CD4-positive, alpha-beta T cell treated with Interleukin-4 for 4 hours (primary cell): ENCODE measurements around the gene PDZD7.
A peak's percentile ranks its signal among the peaks of the same experiment; 100 is the strongest.

Experiments used
- DNase-seq: peaks from one replicate; pipeline ENCODE4 v3.0.0-alpha.2; 2020

PDZD7 gene

DNA sequence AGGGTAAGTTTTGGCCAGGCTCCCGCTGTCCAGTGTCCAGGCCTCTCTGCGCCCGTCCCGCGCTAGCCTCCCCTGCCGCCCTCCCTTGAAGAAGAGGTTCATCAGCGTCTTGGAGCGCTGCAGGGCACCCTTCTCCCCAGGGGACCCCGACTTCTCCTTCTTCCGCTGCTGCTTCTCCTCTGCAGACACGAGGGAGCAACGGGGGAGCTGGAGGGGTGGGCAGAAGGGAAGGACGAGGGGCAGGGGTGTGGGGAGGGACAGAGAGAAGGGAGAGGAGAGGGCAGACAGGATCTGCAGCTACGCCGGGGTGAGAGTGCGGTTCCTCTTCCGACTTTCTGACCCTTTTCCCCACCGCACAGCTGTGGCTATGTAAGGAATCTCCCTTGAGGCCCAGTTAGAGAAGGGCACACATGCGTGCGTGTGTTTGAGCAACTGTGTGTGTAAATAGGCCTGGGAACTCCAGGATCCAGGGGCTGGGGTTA, 12.8 kb downstream of the PDZD7 start:
- no peak for DNase-seq

DNA sequence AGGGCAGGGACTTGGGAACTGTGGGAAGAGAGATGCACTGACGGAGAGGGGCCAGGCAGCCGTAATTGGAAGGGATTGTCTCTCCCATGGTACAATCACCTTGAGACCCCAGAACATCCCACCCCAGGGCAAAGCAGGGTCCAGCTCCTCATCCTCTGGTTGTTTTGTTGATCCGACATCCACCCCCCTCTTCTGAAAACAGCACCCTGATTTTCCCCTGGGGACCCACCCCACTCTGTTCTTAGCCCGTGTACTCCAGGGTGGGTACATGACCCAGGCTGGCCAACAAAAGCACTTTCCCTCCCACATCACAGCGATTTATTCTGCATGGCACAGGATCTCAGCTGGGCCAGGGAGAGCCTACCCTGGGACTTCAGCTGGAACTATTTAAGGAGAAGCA, 14.1 kb downstream of the PDZD7 start:
- no peak for DNase-seq

DNA sequence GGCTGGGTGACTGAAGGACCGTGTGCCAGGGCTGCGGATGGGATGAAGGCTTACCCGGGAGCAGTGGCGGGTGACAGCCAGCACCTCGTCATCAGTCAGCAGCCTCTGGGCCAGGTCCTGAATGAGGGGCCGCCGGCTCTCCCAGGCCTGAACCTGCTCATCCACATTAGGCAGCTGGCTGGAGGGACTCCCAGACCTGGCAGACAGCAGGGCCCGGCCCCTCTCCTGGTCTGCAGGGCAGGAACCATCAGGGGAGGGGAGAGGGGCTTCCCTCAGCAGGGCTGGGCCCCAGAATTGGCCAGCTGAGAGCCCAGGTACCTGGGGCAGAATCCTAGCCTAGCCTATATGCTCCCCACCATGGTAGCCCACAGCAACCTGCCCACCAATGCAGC, 15.4 kb downstream of the PDZD7 start:
- no peak for DNase-seq

DNA sequence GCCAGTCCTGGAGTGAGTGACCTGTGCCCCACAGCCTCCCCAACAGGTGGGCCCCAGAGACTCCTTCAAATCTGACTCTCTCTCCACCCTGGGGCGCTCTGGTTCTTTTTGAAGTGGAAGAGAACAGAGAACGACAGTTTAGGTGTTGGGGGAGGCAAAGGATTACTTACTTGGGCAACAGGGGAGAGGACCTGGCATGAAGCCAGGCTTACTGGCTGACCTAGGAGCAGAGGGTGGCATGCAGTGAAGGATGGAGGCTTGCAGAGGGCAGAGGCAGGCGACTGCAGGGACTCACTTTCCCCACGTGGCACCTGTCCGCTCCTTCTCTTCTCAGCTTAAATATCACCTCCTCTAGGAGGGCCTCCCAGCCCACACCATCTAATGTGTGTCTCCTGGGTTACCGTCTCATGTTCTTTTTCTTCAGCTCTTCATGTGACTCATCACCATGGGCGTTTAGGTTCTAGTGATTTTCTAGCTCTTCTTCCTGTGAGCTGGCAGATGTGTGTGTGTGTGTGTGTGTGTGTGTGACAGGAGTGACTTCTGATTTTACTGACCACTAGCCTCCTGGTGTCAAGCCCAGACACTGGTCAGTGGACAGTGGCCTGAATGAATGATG, 15.9 kb downstream of the PDZD7 start:
- peak; percentile 17 for DNase-seq

DNA sequence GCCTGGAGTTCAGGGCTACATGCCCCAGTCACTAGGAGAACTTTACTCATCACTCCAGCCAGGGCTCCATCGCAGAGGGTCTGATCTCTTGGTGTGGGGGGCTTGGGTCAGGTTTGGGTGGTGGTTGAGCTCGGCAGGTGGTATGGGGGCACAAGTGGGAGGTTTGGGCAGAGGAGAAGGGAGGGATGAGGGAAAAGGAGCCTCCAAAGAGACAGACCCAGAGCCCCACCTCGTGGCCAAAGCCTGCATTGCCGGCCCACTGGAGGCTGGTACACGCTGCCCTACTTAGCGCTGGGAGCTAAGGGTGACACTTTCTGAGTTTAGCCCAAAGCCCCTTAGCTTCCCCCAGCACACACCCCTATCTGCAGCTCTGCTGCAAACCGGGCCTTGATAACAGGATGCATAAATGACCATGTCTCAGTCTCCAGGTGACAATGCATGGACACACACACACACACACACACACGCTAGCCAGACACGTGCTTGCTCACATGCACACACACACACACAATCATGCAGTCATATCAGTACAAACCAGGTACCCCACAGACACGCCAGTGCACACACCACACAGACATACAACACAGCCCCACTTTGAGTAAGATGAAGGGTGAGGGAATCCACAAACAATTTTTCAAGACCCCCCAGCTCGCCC, 16.6 kb downstream of the PDZD7 start:
- peak; percentile 68 for DNase-seq

DNA sequence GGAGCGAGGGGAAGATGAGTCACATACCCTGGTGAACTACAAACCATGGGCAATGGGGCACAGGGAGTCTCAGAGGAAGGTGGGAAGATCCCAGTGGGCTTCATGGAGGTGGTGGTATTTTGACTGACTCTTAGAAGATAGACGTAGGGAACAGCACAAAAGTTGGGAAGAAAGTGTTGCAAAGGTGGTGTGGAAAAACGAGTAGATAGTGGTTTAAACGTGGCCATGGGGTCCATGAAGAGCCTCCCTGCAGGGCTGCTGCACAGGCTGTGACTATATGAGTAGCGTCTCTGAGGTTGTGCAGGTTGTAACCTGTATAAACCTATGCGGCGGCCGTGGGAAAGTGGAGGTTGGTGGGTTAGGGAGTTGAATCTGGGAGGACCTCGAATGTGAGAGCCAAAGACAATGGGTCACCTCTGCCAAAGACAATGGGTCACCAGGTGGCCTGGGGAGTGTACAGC, 17.5 kb downstream of the PDZD7 start:
- DNase-seq, result no peak

DNA sequence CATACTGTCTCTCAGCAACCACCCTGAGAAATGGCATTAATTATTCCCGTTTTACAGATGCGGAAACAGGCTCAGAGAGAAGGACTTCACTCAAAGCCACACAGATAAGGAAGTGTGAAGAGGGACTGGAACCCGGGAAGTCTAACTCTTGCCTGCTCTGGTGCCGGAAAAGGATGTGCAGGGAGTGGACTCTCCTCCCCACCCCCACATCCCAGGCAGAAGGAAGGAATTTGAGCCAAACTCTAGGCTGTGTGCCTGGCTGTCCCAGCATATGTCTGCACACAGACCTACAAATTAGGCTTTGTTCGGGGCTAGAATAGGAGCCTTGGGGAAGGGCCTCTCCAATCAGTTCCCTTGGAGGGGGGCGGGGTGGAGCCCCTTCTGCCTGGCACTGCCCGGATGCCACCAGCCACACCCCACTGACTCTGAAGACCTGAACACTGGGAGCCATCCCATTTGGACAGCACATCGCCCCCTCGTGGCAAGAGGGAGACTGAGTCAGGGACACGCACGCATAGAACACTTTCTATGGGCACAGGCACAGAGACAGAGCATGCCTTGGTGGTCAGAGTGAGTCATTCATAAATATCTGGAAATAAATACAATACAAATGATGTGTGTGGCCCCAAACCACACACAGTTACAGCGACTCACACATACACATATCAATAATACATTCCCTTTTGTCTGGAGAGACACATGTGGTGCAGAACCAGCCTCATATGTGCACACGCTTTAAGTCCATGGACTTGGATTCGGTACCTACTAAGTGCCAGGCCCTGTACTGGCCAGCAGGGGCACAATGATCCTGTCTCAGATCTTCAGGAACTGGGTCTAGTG, 18.2 kb downstream of the PDZD7 start:
- DNase-seq, result peak; percentile 81

DNA sequence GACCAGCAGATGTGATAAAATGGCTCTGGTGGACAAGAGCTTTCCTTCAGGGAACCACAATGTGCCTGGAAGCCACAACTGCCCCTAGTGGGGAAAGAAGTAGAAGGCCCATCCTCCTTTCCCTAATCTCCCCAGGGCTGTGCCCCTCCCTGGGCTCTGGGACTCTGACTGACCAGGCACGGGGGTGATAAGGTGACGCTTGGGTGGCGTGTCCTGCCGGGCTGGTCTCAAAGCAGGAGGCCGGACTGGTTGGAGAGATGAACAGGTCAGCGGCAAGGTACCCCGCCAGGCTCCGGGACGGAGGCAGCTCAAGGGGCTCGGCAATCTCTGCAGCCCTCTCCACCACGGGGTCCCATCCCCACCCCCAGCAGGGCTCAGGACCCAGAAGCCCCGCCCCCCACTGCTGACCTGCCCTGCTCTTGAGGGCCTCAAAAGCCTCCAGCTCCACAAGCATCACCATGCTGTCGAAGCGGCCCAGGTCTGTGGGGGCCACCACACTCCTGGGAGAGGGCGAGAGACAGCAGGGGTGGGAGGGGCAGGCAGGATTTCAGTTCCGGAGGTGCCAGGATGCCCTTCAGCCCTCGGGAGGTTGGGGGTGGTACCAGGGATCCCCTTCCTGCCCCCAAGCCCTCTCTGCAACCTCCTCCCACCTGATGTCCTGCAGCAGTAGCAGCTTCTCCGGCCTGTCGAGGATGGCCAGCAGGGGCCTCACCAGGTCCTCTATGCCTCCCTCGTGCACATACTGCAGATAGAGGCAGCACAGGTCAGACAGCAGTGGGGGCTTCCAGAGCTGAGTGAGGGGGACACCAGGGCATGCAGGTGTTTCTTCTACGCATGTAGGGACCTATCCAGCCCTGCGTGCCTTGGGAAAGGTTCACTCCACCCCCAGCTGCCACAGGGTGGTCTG, 19.2 kb downstream of the PDZD7 start:
- DNase-seq, result no peak

DNA sequence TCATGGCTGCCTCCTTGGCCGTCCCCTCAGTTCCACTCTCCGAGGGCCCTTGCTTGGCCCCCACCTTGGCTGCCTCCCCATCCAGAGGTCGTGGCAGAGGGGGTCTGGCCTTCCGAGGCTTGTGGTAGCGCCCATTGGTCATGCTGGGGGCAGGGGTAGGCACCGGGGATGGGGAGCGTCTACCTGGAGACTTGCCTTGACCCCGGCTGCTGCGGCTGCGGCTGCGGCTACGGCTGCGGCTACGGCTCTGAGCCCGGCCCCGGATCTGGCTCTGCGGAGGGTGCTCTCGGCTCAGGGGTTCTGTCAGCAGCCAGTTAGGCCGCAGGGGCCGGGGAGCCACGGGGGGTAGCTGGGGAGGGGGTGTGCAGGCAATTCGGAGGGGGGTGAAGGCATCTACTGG, 20.6 kb downstream of the PDZD7 start:
- DNase-seq, result no peak

DNA sequence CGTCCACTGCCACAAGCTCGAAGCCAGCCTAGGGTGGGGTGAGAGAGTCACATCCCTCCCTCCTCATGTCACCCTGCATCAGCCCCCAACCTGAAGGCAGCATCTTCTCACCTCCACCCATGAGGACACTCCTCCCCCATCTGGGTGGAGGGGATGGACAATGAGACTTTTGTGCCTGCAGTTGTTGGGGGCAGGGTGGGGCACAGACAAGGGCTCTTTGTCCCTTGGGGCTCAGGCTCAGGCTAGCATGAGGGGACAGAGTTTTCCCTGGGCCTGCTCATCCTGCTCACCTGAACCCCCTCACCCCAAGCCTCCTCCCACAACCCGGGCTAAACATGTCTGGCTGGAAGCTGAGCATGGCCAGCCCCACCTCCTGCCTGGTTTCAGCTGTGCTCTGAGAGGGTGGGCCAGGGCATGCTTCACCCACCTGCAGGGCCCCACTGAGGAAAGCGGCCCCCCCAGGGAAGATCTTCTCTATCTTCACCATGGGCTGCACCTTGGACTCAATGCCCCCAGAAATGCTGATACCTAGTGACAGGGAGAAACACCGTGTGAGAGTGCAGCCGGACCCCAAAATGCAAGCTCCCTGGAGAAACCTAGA, 22.0 kb downstream of the PDZD7 start:
- no peak for DNase-seq

DNA sequence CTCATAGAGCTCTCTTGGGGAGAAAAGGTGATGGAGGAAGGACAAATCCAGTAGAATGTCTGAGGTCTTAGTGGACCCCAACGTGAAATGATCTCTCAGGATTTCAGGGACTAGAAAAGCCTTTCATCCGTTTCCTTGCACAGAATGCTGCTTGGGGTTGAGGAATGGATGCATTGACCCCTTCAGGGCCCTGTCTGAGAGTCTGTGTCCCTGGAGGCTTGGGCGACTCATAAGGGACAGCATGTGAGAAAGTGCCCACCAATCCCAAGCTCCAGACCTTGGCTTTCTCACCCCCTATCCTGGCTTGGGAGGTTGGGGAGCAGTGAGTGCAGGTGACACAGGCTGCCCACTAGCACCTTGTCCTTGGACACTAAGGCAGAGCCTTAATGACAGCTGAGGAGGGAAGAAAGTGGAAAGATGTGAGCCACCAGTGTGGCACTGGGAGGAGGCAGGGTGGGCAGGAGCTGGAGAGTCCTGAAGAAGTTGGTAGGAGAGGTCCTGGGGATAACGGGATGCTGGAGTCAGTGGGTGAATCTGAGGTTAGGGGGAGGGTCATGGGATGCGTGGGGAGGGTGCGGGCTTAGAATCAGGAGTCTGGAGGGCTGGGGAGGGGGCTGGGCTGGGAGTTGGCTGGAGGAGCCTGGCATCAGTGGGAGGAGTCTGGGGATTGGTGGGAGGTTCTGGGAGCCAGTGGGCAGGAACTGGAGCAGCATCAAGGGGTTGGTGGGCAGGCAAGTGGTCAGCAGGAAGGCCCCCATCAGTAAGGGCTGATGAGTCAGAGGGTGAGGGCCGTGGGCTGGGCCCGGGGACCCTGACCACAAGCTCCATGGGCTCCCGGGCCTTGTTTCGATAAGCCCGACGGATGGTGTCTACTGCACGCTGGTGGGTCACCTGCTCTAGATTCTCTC, 22.8 kb downstream of the PDZD7 start:
- DNase-seq, result no peak

DNA sequence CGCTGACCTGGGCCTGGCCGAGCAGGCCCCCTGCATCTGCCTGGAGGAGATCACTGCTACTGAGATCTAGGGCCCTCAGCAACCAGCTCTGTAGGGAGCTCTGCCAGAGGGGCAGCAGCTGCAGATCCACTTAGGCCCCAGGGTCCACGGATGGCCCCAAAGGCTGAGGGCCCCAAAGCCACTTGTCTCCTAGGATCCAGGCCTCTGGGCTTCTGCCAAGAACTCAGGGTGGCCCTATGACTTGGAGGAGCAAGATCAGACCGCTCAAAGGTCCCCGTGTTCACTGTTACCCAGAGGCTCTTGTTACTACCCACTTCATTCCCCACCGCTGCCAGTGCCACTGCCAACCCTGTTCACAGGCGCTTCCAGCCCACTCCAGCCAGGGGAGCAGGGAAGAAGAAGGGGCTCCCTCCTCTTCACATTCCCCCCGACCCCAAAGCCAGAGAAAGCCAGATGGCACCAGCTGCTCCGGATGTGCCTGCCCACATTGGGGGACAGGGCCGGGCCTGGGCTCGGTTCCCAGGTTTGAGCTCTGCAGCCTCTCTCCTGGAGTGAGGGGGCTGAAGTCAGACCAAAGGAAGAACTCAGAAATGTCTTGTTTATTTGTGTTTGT, 23.7 kb downstream of the PDZD7 start:
- DNase-seq, result no peak

DNA sequence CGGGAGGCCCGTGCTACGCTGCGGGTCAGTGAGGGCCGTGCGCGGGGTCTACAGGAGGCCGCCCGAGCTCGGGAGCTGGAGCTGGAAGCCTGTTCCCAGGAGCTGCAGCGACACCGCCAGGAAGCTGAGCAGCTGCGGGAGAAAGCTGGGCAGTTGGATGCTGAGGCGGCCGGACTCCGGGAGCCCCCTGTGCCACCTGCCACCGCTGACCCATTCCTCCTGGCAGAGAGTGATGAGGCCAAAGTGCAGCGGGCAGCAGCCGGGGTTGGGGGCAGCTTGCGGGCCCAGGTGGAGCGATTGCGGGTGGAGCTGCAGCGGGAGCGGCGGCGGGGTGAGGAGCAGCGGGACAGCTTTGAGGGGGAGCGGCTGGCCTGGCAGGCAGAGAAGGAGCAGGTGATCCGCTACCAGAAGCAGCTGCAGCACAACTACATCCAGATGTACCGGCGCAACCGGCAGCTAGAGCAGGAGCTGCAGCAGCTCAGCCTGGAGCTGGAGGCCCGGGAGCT, 24.3 kb downstream of the PDZD7 start:
- no peak for DNase-seq

DNA sequence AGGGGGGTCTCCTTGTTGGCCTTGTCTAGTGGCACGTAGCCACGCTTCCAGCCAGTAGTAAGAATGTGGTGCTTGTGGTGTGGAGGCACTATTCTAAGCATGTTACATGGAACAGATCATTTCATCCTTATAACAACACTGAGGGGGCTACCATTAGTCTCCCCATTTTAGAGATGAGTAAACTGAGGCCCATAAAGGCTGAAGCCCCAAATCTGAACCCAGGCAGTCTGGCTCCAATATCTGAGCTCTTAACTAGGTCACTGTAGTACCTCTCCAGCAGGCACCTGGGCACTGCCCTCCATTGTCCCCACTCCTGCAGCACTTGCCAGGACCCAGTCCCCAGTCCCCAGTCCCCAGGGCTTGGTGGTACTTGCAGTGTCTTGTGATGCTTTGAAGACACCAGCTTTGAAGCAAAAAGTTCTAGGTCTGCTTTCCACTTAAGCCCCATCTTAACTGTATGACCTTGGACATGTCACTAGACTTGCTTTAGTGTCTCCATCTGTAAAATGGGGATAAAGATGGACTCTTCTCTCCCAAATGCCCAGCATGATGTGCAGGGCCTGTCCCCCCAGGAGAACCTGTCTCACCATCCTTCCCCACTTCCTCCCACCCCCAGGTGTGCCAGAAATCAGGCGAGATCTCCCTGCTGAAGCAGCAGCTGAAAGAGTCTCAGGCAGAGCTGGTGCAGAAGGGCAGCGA, 24.9 kb downstream of the PDZD7 start:
- DNase-seq, result no peak

DNA sequence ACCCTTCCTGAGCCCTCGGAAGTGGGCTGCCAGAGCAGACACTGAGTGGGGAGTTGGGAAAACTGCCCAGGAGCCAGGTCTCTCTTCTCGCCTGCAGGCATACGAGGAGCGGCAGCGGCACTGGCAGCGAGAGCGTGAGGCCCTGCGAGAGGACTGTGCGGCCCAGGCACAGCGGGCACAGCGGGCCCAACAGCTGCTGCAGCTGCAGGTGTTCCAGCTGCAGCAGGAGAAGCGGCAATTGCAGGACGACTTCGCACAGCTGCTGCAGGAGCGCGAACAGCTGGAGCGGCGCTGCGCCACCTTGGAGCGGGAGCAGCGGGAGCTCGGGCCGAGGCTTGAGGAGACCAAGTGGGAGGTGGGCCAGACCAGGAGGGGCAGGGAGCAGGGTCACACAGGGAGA, 25.6 kb downstream of the PDZD7 start:
- DNase-seq, result no peak

DNA sequence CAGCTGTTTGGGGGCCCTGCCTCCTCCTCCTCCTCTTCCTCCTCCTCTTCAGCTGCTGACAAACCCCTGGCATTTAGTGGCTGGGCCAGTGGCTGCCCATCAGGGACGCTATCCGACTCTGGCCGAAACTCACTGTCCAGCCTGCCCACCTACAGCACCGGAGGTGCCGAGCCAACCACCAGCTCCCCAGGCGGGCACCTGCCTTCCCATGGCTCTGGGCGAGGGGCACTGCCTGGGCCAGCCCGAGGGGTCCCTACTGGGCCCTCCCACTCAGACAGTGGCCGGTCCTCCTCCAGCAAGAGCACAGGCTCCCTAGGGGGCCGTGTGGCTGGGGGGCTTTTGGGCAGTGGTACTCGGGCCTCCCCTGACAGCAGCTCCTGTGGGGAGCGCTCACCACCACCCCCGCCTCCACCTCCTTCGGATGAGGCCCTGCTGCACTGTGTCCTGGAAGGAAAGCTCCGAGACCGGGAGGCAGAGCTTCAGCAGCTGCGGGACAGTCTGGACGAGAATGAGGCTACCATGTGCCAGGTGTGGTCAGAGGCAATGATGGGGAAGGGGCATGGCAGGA, 27.2 kb downstream of the PDZD7 start:
- DNase-seq, result no peak

DNA sequence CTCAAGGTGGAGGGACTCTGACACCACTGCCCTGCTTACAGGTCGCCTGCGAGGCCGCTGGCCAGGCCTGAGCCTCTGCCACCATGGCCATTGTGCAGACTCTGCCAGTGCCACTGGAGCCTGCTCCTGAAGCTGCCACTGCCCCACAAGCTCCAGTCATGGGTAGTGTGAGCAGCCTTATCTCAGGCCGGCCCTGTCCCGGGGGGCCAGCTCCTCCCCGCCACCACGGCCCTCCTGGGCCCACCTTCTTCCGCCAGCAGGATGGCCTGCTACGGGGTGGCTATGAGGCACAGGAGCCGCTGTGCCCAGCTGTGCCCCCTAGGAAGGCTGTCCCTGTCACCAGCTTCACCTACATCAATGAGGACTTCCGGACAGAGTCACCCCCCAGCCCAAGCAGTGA, 28.5 kb downstream of the PDZD7 start:
- DNase-seq, result no peak

DNA sequence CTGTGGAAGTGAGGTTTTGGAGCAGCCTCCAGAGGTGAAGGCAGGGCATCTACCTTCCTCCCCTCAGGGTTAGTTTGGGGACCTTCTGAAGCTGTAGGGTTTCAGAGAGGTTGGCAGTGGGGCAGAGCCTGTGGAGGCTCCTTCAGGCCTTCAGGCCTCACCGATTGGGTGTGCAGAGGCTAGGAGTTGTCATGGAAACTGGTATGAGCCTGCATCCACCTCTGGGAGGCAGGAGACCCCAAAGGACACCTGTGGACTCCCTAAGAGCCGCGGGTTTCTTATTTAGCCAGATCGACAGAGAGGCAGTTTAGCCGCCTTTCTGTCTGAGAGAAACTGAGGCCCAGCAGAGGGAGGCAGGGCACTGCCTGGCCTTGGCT, 29.3 kb downstream of the PDZD7 start:
- DNase-seq, result no peak

DNA sequence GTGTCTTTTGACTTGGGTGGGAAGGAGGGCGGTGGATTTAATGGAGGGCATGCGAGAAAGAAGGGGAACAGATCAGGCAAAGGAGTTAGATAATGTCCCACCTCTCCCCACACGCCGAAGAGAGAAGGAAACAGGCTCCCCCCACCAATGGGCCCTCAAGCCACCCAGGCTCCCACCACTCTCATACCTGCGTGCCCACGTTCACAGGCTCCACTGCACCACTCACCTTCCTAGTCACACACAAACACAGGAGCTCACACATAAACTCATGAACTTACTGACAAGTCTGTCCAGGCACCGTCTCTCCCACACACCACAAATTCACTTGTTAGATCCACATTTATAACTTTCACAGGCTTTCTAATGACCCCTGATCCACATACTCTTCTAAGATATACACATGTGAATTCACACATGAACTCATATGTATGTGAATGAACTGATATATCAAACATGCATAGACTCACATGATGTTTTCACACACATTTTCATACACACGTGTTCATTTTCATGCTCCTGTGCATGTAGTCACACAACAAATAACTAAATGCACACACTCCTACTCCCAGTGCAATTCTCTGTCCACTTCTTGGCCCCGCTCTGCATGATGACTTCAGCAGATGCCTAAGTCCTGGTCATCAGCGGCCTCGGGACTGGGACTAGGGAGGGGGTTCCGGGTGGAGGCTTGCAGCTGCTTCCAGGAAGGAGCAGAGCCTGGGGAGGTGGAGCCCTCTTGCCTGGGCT, 29.8 kb downstream of the PDZD7 start:
- no peak for DNase-seq
